Esophagus muscularis mucosa (tissue), 3 donors: Measurements from ENCODE around the gene ZIC4.

ENCODE experiments used
- POLR2A ChIP-seq: fragments of 450-650 bp; IDR thresholded peaks from one replicate; pipeline ENCODE4 v1.6.1; 2017; ENCODE audit warnings: antibody characterized with exemption, moderate library complexity, mild to moderate bottlenecking, low read depth
- POLR2AphosphoS5 ChIP-seq, 2 donors: sonication (generic); formaldehyde crosslinking; IDR thresholded peaks; one replicate each; pipeline ENCODE4 v1.6.1; 2017; ENCODE audit warnings: antibody characterized with exemption in 2 of 2
- TF ChIP-seq, protein P1 (sequence below), 3 experiments: fragments of 200-600 bp in 2 of 3; fragments of 450-650 bp in 1 of 3; sonication (generic) in 2 of 3; IDR thresholded peaks; one replicate each; pipeline ENCODE4 v1.5.1; 2017 to 2019; ENCODE audit warnings: antibody characterized with exemption in 3 of 3, mild to moderate bottlenecking in 2 of 3, moderate library complexity in 1 of 3

DNA sequence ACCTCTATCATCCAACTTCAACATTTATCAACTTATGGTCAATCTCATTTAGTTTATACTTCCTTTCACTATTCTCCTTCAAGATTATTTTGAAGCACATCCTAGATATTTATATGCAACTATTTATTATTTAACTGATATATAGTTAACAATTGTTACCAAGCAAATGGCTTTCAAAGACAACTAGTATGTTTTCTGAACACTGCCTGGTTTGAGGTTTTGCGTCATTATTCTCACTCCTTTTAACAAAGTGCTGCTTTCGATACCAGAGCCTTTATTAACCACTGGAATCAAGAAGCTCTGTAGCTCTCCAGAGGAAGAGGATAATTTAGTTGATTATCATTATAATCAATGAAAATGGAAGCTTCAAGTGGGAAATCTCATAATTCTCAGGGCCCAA lies 22.4 kb upstream of the ZIC4 start:
- TF ChIP-seq, protein P1, sequence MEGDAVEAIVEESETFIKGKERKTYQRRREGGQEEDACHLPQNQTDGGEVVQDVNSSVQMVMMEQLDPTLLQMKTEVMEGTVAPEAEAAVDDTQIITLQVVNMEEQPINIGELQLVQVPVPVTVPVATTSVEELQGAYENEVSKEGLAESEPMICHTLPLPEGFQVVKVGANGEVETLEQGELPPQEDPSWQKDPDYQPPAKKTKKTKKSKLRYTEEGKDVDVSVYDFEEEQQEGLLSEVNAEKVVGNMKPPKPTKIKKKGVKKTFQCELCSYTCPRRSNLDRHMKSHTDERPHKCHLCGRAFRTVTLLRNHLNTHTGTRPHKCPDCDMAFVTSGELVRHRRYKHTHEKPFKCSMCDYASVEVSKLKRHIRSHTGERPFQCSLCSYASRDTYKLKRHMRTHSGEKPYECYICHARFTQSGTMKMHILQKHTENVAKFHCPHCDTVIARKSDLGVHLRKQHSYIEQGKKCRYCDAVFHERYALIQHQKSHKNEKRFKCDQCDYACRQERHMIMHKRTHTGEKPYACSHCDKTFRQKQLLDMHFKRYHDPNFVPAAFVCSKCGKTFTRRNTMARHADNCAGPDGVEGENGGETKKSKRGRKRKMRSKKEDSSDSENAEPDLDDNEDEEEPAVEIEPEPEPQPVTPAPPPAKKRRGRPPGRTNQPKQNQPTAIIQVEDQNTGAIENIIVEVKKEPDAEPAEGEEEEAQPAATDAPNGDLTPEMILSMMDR (IDR thresholded peaks at IDR 0.05), result no peak
- TF ChIP-seq POLR2AphosphoS5 (IDR thresholded peaks at IDR 0.05) (no peak), POLR2A (no peak)
